ENCODE data around the gene LRRC3.
"Not testable (repeated sequence)": the region's sequence is repeated elsewhere in the genome, so short reads cannot be mapped to it uniquely, and the experiment has no call there.

LRRC3 gene

GRCh38 chr21:44454747-44455523 is at the start of gene LRRC3:
Gene LRRC3 (plus strand): TSS chr21:44455510. CDS start chr21:44456645, 1,135 bp downstream.
- DNase-seq: peak; percentile 78

GRCh38 chr21:44405948-44406872 is 49.1 kb upstream of the LRRC3 start:
- DNase-seq: no peak

- no peak for DNase-seq
These were observed 48.4 kb upstream of the LRRC3 start for GRCh38 chr21:44406953-44407352.

- no peak for DNase-seq
These were observed 47.8 kb upstream of the LRRC3 start for GRCh38 chr21:44407493-44407892.

- DNase-seq: no peak
These were observed 47.1 kb upstream of the LRRC3 start for GRCh38 chr21:44408226-44408625.

- DNase-seq: no peak
These were observed 41.6 kb upstream of the LRRC3 start for GRCh38 chr21:44413566-44414290.

GRCh38 chr21:44414291-44415072 is 40.8 kb upstream of the LRRC3 start:
- DNase-seq: no peak

GRCh38 chr21:44415073-44416025 is 40.0 kb upstream of the LRRC3 start:
- DNase-seq: no peak

GRCh38 chr21:44416193-44416592 is 39.1 kb upstream of the LRRC3 start:
- DNase-seq: no peak

- DNase-seq: not testable (repeated sequence)
These were observed 37.6 kb upstream of the LRRC3 start for GRCh38 chr21:44417621-44418107.

GRCh38 chr21:44418108-44418875 is 37.0 kb upstream of the LRRC3 start:
- DNase-seq: no peak

GRCh38 chr21:44418876-44419230 is 36.5 kb upstream of the LRRC3 start:
- DNase-seq: no peak

GRCh38 chr21:44419679-44420078 is 35.6 kb upstream of the LRRC3 start:
- DNase-seq: no peak

- DNase-seq: no peak
These were observed 34.7 kb upstream of the LRRC3 start for GRCh38 chr21:44420416-44421205.

GRCh38 chr21:44421901-44422840 is 33.1 kb upstream of the LRRC3 start:
- DNase-seq: no peak

GRCh38 chr21:44423312-44423821 is 31.9 kb upstream of the LRRC3 start:
- DNase-seq: no peak

GRCh38 chr21:44423941-44424607 is 31.2 kb upstream of the LRRC3 start:
- DNase-seq: no peak
